DND-41 (cell line): ENCODE results near the gene MTA3.
"Not testable (repeated sequence)": the region's sequence is repeated elsewhere in the genome, so short reads cannot be mapped to it uniquely, and the experiment has no call there.

ENCODE experiments used
- EZH2 ChIP-seq: IDR thresholded peaks from 3 replicates; pipeline ENCODE4 v1.6.1; 2012; ENCODE audit warnings: borderline replicate concordance, low read depth, mild to moderate bottlenecking, moderate library complexity, low read length, inconsistent platforms; ENCODE audit not compliant: severe bottlenecking
- TF ChIP-seq, protein P1 (sequence below): IDR thresholded peaks from 2 replicates; pipeline ENCODE4 v1.5.1; 2012; ENCODE audit warnings: borderline replicate concordance, low read length, moderate library complexity, mild to moderate bottlenecking; ENCODE audit not compliant: poor library complexity, severe bottlenecking; ENCODE audit errors: extremely low read depth

DNA sequence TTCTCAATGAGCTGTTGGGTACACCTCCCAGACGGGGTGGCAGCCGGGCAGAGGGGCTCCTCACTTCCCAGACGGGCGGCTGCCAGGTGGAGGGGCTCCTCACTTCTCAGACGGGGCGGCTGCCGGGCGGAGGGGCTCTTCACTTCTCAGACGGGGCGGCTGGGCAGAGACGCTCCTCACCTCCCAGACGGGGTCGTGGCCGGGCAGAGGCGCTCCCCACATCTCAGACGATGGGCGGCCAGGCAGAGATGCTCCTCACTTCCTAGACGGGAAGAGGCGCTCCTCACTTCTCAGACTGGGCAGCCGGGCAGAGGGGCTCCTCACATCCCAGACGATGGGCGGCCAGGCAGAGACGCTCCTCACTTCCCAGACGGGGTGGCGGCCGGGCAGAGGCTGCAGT is 53.2 kb downstream of the MTA3 start:
- TF ChIP-seq EZH2: not testable (repeated sequence)
- TF ChIP-seq, protein P1, sequence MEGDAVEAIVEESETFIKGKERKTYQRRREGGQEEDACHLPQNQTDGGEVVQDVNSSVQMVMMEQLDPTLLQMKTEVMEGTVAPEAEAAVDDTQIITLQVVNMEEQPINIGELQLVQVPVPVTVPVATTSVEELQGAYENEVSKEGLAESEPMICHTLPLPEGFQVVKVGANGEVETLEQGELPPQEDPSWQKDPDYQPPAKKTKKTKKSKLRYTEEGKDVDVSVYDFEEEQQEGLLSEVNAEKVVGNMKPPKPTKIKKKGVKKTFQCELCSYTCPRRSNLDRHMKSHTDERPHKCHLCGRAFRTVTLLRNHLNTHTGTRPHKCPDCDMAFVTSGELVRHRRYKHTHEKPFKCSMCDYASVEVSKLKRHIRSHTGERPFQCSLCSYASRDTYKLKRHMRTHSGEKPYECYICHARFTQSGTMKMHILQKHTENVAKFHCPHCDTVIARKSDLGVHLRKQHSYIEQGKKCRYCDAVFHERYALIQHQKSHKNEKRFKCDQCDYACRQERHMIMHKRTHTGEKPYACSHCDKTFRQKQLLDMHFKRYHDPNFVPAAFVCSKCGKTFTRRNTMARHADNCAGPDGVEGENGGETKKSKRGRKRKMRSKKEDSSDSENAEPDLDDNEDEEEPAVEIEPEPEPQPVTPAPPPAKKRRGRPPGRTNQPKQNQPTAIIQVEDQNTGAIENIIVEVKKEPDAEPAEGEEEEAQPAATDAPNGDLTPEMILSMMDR: not testable (repeated sequence)
